ENCODE data around the gene TMEM151B. TPM values are rescaled to one million over a fixed set of nuclear protein-coding genes. Genes with fewer than 3 reads are reported as not detected.
A peak's percentile ranks its signal among the peaks of the same experiment; 100 is the strongest.

TMEM151B gene
- total RNA-seq, 1 donor from 2014 or later, result 0.09 TPM

DNA sequence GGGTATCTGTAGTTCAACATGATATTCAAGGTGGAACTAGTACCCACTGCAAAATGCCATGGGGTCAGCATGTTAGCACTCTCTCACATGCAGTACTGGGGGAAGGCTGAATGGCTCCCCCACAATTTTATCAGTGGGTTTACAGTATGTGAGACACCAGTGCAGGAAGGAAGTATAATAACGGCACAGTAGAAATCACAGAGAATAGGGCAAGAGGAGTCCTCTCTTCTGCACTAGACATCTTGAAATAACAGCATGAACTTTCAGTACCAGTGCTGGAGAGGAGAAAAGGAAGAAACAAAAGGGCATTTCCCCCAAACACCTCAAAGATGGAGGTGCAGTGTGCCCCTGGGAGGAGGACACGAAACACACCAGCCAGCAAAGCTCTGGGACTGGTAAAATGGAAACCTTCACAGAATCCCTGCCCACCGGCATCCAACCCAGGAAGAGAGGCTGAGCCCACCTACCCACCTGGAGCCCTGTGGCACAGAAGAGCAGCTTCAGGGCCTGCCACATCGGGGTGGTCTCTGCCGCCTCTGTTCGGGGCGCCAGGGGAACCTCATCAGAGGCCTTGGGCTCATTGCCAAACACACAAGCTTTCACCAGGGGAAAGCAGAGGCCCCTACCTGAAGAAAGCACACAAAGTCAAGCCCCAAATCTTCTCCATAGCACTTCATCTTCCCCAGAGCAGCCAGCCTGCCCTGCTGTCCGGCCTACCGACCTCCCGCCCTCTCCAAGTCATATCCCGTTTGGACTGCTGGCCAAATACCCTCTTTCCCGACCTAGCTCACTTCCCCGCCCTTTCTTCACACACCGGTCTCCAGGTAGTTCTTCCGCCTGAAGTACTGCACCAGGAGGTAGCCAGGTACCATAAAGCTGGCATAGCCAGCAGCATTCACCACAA is 14.1 kb upstream of the TMEM151B start:
- Histone ChIP-seq H4K20me1 (ENCODE audit: insufficient read depth, low read length) (peaks cover 58% of the 10 kb centered on the region), H3K36me3 (ENCODE audit: insufficient read depth, low read length) (peaks cover 32% of the 10 kb centered on the region), H3K27me3 (ENCODE audit: insufficient read depth, low read length) (no peaks in the 10 kb centered on the region), H3K4me1 (ENCODE audit: insufficient read depth, low read length) (peaks cover 17% of the 10 kb centered on the region), H3K4me2 (ENCODE audit: low read length) (peak overlapping the region; percentile 100), H3K4me3 (ENCODE audit: insufficient read depth, low read depth, low read length) (peak overlapping the region; percentile 85), H3K9ac (ENCODE audit: low read length) (peak overlapping the region; percentile 90), H3K9me3 (ENCODE audit: insufficient read depth, low read depth, low read length) (no peaks in the 10 kb centered on the region), H2AFZ (ENCODE audit: low read depth, low read length) (no peak overlapping the region), H3K27ac (ENCODE audit: low read depth, low read length) (peak overlapping the region; percentile 68), H3K79me2 (ENCODE audit: insufficient read depth, low read length) (peaks cover 57% of the 10 kb centered on the region)
- Mint-ChIP-seq H3K27me3 (ENCODE audit: low read depth, unreplicated experiment) (no peaks in the 10 kb centered on the region), H3K9me3 (ENCODE audit: unreplicated experiment) (no peaks in the 10 kb centered on the region), H3K36me3 (ENCODE audit: low read depth, unreplicated experiment) (peaks cover 19% of the 10 kb centered on the region), H3K4me1 (ENCODE audit: low read depth, unreplicated experiment) (peaks cover 41% of the 10 kb centered on the region), H3K27ac (ENCODE audit: unreplicated experiment) (peak overlapping the region; percentile 45), H3K4me3 (ENCODE audit: unreplicated experiment) (peak overlapping the region; percentile 93)
- FAIRE-seq (no peak), DNase-seq (ENCODE audit: low read depth) (no peak)
- TF ChIP-seq EZH2 (IDR thresholded peaks at IDR 0.05; ENCODE audit: insufficient read depth, low read length), result no peak
- TF ChIP-seq, protein P1, sequence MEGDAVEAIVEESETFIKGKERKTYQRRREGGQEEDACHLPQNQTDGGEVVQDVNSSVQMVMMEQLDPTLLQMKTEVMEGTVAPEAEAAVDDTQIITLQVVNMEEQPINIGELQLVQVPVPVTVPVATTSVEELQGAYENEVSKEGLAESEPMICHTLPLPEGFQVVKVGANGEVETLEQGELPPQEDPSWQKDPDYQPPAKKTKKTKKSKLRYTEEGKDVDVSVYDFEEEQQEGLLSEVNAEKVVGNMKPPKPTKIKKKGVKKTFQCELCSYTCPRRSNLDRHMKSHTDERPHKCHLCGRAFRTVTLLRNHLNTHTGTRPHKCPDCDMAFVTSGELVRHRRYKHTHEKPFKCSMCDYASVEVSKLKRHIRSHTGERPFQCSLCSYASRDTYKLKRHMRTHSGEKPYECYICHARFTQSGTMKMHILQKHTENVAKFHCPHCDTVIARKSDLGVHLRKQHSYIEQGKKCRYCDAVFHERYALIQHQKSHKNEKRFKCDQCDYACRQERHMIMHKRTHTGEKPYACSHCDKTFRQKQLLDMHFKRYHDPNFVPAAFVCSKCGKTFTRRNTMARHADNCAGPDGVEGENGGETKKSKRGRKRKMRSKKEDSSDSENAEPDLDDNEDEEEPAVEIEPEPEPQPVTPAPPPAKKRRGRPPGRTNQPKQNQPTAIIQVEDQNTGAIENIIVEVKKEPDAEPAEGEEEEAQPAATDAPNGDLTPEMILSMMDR (IDR thresholded peaks at IDR 0.05; ENCODE audit: insufficient read depth, low read depth, low read length), result no peak

DNA sequence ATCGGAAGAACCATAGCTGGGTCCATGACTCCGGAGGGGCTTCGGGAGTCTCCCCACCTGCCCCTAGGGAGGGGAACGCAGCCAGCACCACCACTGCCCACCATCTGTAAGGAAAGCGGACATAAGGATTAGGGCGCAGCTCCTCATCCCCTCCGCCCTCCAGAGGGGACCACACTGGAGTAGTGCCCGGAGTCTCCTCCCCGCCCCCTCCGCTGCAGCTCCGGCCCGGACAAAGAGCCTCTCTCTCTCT is 13.6 kb upstream of the TMEM151B start:
- Histone ChIP-seq H3K9me3 (ENCODE audit: insufficient read depth, low read depth, low read length) (no peaks in the 10 kb centered on the region), H3K79me2 (ENCODE audit: insufficient read depth, low read length) (peaks cover 51% of the 10 kb centered on the region), H2AFZ (ENCODE audit: low read depth, low read length) (peak overlapping the region; percentile 67), H3K9ac (ENCODE audit: low read length) (peak overlapping the region; percentile 90), H4K20me1 (ENCODE audit: insufficient read depth, low read length) (peaks cover 52% of the 10 kb centered on the region), H3K4me2 (ENCODE audit: low read length) (peak overlapping the region; percentile 100), H3K27ac (ENCODE audit: low read depth, low read length) (peak overlapping the region; percentile 68), H3K4me1 (ENCODE audit: insufficient read depth, low read length) (peaks cover 17% of the 10 kb centered on the region), H3K27me3 (ENCODE audit: insufficient read depth, low read length) (no peaks in the 10 kb centered on the region), H3K36me3 (ENCODE audit: insufficient read depth, low read length) (peaks cover 27% of the 10 kb centered on the region), H3K4me3 (ENCODE audit: insufficient read depth, low read depth, low read length) (peak overlapping the region; percentile 85)
- H3K4me3 Mint-ChIP-seq (ENCODE audit: unreplicated experiment), result peak overlapping the region; percentile 93
- FAIRE-seq, result no peak
- peaks cover 37% of the 10 kb centered on the region for H3K4me1 Mint-ChIP-seq (ENCODE audit: low read depth, unreplicated experiment)
- DNase-seq (ENCODE audit: low read depth), result no peak
- TF ChIP-seq, protein P1 (IDR thresholded peaks at IDR 0.05; ENCODE audit: insufficient read depth, low read depth, low read length), result no peak
- no peak for TF ChIP-seq EZH2 (IDR thresholded peaks at IDR 0.05; ENCODE audit: insufficient read depth, low read length)
- peaks cover 14% of the 10 kb centered on the region for H3K36me3 Mint-ChIP-seq (ENCODE audit: low read depth, unreplicated experiment)
- no peaks in the 10 kb centered on the region for H3K27me3 Mint-ChIP-seq (ENCODE audit: low read depth, unreplicated experiment)
- no peaks in the 10 kb centered on the region for H3K9me3 Mint-ChIP-seq (ENCODE audit: unreplicated experiment)
- H3K27ac Mint-ChIP-seq (ENCODE audit: unreplicated experiment), result peak overlapping the region; percentile 45

Data from astrocyte (in vitro differentiated cells and primary cell).